H1 (cell line): ENCODE results near the gene BCKDHA. TPM values are rescaled to one million over a fixed set of nuclear protein-coding genes. Genes with fewer than 3 reads are reported as not detected.

Experiments used
- CBX8 ChIP-seq: fragments of 300-800, 300-1000 bp; sonication (generic); IDR thresholded peaks from 2 replicates; pipeline ENCODE4 v1.7.1; 2016; ENCODE audit warnings: low read depth, low read length, borderline replicate concordance
- EGR1 ChIP-seq: IDR thresholded peaks from 2 replicates; pipeline ENCODE4 v1.6.1; 2011; ENCODE audit warnings: low read depth, low read length, borderline replicate concordance
- FOSL1 ChIP-seq: IDR thresholded peaks from 2 replicates; pipeline ENCODE4 v1.6.1; 2011; ENCODE audit warnings: mild to moderate bottlenecking, low read depth, low read length, moderate library complexity; ENCODE audit not compliant: insufficient read depth
- HDAC6 ChIP-seq: IDR thresholded peaks from one replicate; pipeline ENCODE4 v1.7.1; 2012; ENCODE audit warnings: low read depth, mild to moderate bottlenecking, inconsistent platforms, low read length, moderate library complexity
- POLR2A ChIP-seq, 2 experiments: IDR thresholded peaks; 1 replicate in 1 of 2; 2 replicates in 1 of 2; pipeline ENCODE4 v1.6.1; 2011; ENCODE audit warnings: low read depth in 2 of 2, low read length in 2 of 2, mild to moderate bottlenecking in 2 of 2; ENCODE audit errors: control extremely low read depth in 1 of 2
- SIN3A ChIP-seq, 2 experiments: IDR thresholded peaks in 1 of 2; conservative IDR thresholded peaks in 1 of 2; 2 replicates each; pipeline ENCODE4 v1.6.1; 2011 to 2012; ENCODE audit warnings: low read length in 2 of 2, improper control_type of control experiment in 1 of 2, low read depth in 1 of 2, mild to moderate bottlenecking in 1 of 2
- SIX5 ChIP-seq: IDR thresholded peaks from 2 replicates; pipeline ENCODE4 v1.6.1; 2011; ENCODE audit warnings: mild to moderate bottlenecking, low read depth, low read length
- polyA plus RNA-seq, 7 experiments: library from polyadenylated mRNA; depleted of rRNA in 3 of 7; stranded (reverse) in 5 of 7; unstranded in 2 of 7; fragments of >200 nt in 5 of 7; fragments of 200-250 nt in 2 of 7; gene quantifications; 1 replicate in 5 of 7; 2 replicates in 1 of 7; 4 replicates in 1 of 7; pipeline versions ENCODE4 v1.2.1 to v1.2.3, GENCODE V29; 2011 to 2013; ENCODE audit warnings: missing spikeins in 2 of 7, mixed read lengths in 2 of 7
- total RNA-seq: library from RNA; stranded (reverse); fragmentation: NEBNext Ultra II Directional; extraction: Animal tissue kit (Norgen Biotek cat#: 25700); gene quantifications from 2 replicates; pipeline ENCODE4 v1.2.1, GENCODE V29; 2021

The BCKDHA gene
- total and polyA plus RNA-seq, 2 of the 8 experiments (the other 6 are each of a cell fraction or from before 2014, with no cell fraction given), result 14.2 to 69.6 TPM

DNA sequence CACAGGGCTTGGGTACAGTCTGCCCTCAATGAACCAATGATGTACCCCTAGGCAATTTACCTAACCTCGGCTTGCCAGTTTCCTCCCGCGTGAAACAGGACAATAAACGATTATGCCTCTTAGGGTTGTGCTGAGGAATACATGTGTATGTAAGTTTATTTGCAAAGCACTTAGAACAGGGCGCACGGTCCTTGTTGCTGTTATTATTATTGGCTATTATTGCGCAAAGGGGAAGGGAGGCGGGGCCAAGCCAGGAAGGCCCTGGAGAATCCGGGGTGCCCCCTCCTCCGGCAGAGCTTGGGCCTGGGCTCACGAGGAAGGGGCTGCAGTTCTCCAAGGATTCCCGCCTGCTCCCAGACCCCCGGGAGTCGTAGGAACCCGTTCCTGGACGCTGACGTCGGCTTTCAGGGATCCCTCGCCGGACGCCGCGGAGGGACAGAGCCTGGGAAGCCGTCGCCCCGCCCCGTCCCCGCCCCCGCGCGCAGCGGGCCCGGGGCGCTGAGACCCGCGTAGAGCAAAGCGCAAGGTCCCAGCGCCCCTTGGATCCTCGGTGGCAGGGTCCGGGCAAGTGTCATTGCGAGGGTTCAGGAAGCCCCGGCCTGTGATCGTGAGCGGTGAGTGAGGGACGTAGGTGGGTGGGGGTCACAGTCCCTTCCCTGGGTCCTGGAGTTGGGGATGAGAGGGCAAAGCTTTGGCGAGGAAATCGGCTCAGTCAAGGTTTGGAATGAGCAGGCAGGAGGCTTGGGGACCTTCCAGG is 21.2 kb upstream of the BCKDHA start, which contains the start of gene TMEM91 (continued):
- no peak for TF ChIP-seq SIX5
- TF ChIP-seq EGR1, result peak; percentile 97; the same call in 1 of the 2 replicates
- peak in 1 of 2 experiments; percentile 59; a peak in 1 of 4 replicates for TF ChIP-seq SIN3A (conservative IDR thresholded peaks at IDR 0.05 in 1 of 2, IDR thresholded peaks at IDR 0.05 in 1 of 2; ENCODE audit: low read depth in 1 of 2, low read length in 2 of 2)
- TF ChIP-seq POLR2A (IDR thresholded peaks at IDR 0.05; ENCODE audit: control extremely low read depth in 1 of 2, low read depth in 2 of 2, low read length in 2 of 2), result peak in 1 of 2 experiments; percentile 40; a peak in 2 of 3 replicates
- TF ChIP-seq HDAC6, result no peak
- TF ChIP-seq FOSL1, result peak; percentile 21; the same call in 1 of the 2 replicates
- no peak for TF ChIP-seq CBX8
